ENCODE measurements around the gene PTPRK.

- no peak for TF ChIP-seq EZH2 (IDR thresholded peaks at IDR 0.05; ENCODE audit: low read length)
- TF ChIP-seq, protein P1, sequence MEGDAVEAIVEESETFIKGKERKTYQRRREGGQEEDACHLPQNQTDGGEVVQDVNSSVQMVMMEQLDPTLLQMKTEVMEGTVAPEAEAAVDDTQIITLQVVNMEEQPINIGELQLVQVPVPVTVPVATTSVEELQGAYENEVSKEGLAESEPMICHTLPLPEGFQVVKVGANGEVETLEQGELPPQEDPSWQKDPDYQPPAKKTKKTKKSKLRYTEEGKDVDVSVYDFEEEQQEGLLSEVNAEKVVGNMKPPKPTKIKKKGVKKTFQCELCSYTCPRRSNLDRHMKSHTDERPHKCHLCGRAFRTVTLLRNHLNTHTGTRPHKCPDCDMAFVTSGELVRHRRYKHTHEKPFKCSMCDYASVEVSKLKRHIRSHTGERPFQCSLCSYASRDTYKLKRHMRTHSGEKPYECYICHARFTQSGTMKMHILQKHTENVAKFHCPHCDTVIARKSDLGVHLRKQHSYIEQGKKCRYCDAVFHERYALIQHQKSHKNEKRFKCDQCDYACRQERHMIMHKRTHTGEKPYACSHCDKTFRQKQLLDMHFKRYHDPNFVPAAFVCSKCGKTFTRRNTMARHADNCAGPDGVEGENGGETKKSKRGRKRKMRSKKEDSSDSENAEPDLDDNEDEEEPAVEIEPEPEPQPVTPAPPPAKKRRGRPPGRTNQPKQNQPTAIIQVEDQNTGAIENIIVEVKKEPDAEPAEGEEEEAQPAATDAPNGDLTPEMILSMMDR (optimal IDR thresholded peaks at IDR 0.05 in 1 of 3, IDR thresholded peaks at IDR 0.05 in 1 of 3, conservative IDR thresholded peaks at IDR 0.05 in 1 of 3; ENCODE audit: extremely low read depth in 1 of 3, insufficient read depth in 2 of 3, low read length in 3 of 3), result no peak
Observed at GRCh38 chr6:127950566-127951145, 569.7 kb downstream of the PTPRK start.

Data from keratinocyte (primary cell).